COLO668 (cell line): Measurements from ENCODE around the gene SLC10A3.
A peak's percentile ranks its signal among the peaks of the same experiment; 100 is the strongest.

Experiments used
- DNase-seq: peaks from one replicate; lab custom pipeline; 2025; ENCODE audit not compliant: unreplicated experiment; lab: John Stamatoyannopoulos, UW

Gene SLC10A3, protein sequence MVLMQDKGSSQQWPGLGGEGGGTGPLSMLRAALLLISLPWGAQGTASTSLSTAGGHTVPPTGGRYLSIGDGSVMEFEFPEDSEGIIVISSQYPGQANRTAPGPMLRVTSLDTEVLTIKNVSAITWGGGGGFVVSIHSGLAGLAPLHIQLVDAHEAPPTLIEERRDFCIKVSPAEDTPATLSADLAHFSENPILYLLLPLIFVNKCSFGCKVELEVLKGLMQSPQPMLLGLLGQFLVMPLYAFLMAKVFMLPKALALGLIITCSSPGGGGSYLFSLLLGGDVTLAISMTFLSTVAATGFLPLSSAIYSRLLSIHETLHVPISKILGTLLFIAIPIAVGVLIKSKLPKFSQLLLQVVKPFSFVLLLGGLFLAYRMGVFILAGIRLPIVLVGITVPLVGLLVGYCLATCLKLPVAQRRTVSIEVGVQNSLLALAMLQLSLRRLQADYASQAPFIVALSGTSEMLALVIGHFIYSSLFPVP

DNA sequence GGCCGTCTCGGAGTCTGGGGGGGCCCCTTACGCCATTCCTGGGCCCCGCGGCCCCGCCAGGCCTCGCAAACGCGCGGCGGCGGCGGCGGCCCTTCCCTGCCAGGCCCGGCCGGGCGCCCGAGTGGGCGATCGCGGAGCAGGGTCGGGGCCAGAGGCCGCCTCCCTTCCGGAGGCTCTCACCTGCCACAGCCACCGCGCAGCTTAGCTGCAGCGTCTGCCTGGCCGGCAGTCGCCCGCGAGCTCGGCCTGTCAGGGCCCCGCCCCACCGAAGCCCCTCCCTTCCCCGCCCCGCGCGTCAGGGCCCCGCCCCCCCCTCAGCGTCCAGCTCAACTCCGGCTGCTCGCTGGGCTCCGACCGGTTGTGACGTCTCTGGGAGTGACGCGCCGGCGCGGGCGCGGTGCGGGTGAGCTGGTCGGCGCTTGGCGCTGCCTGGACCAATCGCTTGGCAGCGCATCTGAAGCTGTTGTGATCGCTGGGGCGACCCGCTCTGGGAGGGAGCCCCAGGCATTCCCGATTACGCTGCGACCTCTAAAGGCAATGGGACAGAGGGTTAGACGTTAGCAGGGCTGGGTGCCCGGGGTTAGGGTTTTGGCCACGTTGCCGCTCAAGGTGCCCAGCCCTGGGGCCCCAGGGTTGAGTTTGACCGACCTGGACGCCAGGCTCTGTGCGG lies at the start of gene SLC10A3:
Gene SLC10A3, minus strand, starts transcription at position 216 of the 670 bp plus-strand sequence. CDS start 1,689 bp downstream, outside the sequence.
- DNase-seq = peak; percentile 98

DNA sequence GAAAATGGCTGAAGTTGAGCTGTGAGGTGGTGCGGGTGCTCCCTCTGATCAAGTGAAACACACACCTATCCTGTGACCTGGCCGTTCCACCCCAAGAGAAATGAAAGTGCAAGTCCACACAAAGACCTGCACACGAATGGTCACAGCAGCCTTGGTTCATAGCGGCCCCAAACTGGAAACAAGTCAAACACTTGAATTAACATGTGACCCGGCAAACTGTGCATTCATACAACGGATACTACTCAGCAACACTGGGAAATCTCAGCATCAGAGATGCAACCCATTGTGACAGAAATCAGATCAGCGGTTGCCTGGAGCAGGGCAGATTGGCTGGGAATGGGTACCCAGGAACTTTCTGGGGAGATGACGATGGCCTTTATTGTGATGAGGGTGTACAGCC lies 48.6 kb upstream of the SLC10A3 start:
- DNase-seq = no peak

DNA sequence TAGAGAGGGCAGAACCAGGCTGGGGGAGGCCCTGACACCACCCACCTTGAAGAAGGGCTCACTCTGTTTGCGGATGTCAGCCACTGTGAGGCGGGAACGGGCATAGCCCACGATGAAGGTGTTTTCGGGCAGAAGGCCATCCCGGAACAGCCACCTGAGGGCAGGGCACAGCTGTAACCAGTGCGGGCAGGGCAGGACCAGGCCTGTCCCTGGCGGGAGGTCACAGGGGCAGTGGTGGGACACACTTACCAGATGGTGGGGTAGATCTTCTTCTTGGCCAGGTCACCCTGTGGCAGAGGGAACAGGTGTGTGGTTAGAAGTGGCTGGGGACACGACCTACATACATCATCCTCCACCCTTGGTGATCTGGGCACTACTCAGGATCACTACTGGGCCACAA lies 45.5 kb upstream of the SLC10A3 start:
- no peak for DNase-seq

DNA sequence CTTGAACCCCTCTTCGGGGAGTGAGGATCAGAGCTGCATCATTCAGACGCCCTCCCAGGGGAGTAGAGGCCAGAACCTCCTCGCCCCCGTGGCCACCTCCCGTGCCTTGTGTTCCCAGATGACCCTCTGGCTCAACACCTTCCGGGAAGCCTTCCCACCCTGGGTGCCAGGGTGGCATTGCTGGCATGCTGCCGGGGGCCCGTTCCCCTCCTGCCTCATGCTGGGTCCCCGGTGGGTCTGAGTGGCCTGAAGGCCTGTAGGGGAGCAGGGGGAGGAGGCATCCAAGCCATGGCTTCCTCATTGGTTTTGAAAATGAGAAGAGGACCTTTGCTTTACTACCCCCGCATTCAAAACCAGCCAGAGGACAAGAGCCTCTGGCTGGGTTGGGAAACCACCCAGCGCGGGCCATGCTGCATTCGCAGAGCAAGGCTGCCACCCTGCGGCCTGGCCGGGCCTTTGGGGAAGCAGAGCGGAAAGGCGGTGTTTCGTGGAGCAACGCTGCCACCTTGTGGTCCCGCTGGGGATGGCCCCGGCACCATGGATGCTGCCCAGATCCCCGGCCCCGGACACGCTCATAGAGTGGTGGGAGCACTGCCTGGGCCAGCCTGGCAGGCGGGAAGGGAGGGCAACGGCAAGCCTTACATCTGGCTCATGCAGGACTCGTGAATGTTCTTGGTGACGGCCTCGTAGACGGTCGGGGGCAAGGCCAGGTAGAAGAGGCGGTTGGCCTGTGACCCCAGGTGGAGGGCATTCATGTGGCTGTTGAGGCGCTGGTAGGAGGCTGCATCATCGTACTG lies 44.3 kb upstream of the SLC10A3 start:
- DNase-seq = peak; percentile 91

DNA sequence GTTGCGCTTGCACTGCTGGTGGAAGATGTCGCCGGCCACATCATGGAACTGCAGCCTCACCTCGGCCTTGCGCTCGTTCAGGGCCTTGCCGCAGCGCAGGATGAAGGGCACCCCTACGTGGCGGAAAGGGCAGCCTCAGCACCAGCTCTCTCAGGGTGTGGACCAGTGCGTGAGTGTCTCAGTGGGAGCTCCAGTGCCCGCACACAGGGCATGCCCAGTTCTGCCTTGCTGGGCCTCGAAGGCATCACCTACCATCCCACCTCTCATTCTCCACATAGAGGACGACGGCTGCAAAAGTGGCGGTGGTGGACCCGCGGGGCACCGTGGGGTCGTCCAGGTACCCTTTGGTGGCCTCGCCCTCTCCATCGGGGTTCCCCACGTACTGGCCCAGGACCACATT lies 42.3 kb upstream of the SLC10A3 start:
- DNase-seq = no peak

DNA sequence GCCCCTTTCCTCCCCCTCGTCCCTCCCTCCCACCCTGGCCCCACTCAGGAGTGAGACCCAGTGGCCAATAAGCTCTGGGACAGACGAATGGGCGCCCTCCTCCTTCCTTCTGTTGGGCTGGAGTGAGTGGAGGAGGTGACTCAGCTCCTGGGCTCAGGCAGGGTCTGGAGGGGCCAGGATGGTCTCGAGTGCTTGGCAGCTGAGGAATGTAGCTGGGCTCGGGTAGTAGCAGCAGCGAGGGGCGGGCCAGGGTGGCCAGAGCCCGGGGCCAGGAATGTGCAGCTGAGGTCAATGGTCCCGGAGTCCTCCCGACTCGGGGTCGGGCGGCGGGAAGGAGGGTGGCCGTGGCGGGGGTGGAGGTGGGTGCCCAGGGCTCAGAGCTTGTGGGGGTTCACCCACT lies 41.2 kb upstream of the SLC10A3 start:
- DNase-seq = no peak

DNA sequence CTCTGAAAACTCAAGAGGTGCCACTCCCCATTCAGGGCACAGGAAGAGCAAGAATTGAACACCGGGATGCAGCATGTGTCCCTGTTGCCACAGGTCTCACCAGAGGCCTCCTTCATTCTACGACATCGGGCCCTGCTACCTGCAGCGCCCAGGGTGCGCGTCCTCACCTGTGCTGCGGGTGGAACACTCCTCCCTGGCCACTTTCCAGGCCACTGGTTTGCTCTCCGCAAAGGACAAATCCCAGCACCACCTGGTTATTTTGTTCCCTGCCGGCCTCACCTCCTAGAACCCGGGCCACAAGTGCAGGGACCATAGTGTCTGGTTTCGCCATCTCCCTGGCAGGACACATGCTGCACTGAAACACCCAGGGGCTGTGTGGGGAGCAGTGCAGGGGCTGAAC lies 39.9 kb upstream of the SLC10A3 start:
- no peak for DNase-seq

DNA sequence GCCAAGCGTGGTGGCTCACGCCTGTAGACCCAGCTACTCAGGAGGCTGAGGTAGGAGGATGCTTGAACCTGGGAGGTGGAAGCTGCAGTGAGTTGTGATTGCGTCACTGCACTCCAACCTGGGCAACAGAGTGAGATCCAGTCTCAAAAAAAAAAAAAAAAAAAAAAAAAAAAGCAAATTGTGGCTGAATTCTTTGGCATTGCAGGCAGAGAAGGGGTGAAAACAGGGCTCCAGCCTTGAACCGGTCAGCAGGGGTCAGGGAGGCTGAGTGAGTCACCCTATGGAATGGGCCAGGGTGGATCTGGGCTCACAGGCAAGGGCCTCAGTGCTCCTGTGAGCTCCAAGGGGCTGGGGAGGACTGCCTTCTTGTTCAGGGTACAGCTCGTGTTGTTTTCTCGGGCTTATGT lies 38.8 kb upstream of the SLC10A3 start:
- DNase-seq = no peak

DNA sequence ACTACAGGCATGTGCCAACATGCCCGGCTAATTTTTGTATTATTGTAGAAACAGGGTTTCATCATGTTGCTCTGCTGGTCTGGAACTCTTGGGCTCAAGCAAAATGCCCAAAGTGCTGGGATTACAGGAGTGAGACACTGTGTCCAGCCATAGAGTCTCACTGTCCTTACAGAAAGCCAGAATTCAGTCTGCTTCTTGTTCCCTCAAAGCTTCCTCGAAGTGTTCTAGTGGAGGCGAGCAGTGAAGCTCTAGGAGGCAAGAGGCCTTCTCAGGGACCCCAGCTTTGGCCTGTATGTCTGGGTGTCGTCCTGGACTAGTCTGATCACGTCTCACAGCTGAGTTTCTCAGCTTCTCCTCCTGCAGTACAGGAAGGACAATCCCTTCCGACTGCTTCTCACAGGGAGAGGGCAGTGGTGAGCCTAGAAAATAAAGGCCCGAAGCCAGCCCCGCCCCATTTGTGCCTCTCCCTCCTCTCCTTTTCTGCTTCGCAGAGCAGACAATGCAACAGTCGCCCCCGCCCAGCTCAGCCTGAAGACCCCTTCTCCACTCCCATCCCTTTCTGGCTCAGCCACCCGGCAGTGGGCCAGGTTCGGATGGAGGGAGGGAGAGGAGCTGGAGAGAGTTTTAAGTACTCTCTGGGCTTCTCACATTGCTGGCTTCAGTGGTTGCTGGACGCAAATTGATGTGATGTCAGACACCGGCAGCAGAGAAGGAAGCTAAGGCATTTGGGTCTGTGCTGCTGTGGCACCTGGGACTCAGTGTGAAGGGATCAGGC lies 36.7 kb upstream of the SLC10A3 start:
- DNase-seq = peak; percentile 75

DNA sequence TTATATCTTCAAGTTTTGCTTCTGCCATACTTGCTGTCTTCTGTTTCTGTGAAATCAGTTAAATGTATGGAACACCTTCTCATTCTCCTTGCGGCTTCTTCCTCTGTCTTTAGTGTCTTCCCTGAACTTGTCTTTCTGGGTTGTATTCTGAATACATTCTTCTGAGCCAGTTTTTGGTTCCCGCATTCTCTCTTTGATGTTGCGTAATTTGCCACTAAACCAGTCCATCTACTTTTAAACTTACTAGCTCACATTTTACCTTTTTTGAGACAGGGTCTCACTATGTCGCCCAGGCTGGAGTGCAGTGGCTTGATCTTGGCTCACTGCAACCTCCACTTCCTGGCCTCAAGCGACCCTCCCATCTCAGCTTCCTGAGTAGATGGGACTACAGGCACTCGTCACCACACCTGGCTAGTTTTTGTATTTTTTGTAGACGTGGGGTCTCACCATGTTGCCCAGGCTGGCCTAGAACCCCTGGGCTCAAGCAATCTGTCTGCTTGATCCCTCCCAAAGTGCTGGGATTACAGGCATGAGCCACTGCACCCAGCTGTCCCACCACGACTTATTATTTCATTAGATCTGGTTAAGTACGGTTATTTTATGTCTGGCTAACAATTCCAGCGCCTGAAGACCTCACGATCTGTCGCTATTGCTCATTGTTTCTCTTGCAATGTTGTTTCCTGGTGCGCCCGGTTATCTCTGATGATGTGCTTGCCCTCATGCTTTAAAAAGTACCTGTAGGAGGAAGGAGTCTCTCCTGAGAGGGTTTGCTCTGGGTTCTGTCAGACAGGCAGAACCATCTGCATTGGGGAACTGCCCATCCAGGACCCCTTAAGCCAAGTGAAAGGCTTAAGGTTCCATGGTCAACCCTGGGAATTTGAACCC lies 35.4 kb upstream of the SLC10A3 start:
- no peak for DNase-seq

DNA sequence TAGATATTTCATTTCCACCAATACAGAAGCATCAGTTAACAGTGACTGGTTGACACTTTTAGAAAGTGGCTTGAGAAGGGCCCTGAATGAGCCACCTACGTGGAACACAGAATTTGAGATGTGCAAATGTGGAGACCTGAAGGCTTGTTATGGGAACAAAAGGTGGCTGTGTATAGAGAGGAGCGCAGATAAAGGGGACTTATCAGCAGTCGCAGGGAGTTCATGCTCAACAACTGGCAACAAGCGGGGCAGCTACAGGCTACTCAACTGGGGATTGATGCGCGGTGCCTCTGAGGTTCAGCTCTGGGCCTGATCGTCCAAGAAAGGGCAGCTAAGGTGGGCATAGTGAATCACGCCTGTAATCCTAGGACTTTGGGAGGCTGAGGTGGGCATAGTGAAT lies 29.0 kb upstream of the SLC10A3 start:
- DNase-seq = no peak

DNA sequence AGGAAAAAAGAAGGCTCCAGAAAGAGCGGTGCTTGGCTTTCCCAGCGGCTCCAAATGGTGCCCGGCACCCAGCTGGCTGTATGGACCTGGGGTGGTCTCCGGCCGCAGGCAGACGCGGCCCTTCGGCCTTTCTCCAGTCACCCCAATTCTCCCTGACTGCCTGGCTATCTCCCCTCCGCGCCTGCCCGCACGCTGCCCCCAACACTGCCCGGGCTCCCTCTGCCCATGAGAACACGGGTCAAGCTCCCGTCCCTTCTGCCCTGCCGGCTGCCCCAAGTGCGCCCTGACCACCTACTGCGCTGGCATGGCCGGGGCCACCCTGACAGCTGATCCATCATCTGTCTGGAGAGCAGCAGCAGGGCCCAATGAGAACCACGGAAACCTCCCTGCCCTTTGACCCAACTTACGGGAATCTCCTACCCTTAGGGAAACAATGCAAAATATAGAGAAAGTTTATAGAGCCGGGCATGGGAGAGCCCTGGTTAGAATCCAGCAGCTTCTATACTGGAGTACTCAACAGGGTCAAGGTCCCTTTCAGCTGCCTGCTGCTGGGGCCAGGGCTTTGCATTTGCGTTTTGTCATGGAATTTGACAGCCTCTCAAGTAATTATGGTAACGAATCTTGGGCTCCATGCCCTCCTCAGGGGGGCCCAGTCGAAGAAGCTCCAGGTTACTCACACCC lies 26.8 kb upstream of the SLC10A3 start:
- DNase-seq = no peak

DNA sequence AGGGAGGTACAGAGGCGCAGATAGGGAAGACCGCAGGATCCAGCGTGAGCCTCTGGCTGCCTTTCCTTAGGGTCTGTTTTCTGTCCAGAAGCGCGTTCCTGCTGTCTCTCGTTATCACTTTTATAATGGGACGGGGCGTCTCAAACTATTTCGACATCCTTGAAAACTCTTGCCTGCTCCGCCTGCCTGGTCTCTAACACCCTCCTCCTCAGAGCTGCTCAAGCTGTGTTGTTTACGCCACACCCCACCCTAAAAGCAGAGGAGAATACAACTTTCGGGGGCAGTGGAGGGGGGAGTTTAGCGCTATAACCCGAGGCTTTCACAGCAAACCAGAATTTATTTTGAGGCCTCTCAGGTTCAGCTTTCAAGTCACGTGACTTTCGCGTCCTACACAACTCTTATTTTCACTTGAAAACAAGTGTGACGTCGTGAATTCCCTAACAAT lies 26.2 kb upstream of the SLC10A3 start:
- DNase-seq = no peak

DNA sequence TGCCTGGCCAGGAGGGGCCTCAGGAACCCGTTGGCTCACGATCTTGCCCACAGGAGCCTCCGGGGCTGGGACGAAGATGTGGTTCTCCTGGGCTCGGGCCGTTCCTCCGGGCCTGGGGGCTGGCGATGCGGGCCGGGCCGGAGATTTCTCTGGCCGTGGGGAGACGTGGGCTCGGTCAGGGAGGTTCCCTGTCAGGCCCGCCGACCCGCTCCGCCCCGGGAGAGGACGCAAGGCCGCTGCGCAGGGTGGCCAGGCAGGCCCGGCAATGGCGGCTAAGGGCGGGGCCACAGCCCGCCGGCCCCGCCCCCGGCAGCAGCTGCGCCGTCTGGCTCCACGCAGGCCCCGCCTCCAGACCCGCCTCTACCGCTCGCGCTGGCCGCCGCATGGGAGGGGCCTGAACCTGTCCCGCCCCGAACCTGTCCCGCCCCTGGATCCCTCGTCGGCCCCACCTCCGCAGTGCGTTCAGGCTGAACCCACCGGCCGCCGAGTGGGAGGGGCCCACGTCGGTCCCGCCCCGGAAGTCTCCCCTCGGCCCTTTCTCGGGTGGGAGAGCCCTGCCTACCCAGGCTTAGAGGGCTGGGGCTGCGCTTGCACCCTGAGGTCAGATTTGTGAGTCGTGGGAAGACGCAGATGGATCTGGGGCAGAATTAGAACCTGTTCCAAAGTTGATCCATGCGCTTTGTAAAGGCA lies 25.7 kb upstream of the SLC10A3 start, which contains the start of gene FAM3A:
Gene FAM3A, minus strand, starts transcription at position 267 of the 690 bp plus-strand sequence. CDS start 460 bp downstream, outside the sequence.
- peak; percentile 97 for DNase-seq

DNA sequence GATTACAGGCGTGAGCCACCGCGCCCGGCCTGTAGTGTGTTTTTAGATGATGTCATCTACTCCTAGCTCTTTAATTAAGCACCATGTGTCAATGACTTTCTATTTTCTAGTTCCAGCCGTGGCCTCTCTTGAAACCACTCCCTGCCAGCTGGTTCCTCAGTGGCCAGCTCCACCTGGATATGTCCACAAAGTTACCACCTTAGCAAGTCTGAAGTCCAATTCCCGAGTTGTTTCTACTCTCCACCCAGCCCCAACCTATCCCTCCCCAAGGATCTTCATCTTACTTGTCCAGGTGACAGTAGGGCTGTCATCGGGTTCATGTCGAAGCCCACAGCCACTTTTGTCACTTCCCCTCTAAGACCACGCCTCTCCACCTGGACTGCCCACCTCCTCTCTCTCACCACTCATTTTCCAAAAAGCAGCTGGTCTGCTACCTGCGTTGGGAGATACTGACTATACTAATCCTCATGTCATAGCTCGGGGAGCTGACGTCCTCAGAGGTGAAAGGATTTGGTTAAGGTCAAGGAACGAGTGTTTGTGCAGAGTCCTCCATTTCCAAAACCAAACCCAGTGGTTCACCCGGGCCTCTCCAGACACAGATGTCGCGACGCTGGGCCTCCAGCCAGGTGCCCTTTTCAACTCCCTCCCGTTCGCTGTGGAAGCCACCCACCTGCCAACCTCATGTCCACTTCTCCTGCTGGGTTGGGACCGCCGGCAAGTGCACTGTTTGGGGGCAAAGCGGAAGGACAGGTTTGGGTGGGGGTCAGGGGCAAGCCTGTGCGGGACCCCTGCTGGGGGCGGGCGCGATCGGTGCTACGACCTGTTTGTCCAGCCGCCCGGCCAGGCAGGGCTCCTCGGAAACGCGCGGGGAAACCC lies 24.9 kb upstream of the SLC10A3 start:
- DNase-seq = peak; percentile 68

DNA sequence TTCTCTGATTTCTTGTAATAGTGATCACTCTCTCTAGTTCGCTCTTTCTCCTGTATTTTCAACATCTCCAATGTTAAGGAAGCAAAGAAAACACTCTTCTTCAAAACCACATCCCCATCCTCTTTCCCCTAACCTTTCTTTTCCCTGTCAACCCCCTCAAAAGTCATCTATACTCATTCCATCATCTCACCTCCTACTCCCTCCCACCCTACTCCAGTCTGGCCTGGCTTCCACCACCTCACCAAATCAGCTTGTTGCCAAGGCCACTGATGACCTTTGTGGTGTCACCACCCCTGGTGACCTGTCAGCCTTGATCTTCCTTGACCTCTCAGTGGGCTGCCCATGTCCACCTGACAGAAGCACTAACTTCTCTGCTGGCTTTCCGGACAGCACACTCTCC lies 23.3 kb upstream of the SLC10A3 start:
- no peak for DNase-seq

DNA sequence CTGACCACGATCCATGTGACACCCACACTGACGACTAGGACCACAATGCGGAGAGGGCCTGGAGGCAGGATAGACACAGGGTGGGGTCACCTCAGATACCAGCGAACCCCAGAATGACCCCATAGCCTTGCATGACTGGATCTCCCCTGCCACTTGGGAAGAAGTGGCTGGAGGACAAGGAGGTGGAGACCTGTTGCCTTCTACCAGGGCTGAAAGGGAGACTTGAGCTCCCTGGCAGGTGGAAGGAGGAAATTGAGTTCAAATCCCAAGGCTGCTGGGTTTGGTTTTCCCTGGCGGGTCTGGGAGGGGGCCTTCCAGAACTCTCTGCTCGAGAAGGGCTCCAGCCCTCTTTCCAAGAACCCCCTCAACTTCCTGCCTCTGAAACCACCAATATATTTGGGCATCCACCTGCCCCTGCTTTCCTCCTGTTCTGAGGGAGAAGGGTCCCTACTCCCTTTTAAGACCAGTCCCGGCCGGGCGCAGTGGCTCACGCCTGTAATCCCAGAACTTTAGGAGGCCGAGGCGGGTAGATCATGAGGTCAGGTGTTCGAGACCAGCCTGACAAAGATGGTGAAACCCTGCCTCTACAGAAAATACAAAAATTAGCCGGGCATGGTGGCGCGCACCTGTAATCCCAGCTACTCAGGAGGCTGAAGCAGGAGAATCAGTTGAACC lies 22.6 kb upstream of the SLC10A3 start:
- DNase-seq = no peak
